GM12892 (cell line): ENCODE data around the gene EML4.

ENCODE experiments used
- DNase-seq: peaks from one replicate; pipeline ENCODE4 v3.0.0; 2011; ENCODE audit not compliant: insufficient read length
- FAIRE-seq: peaks from 2 replicates; lab custom pipeline; 2011; peaks lifted over from hg19 to GRCh38; lab: Jason Lieb, UNC
- POLR2A ChIP-seq: IDR thresholded peaks from 2 replicates; pipeline ENCODE4 v1.6.1; 2011; ENCODE audit warnings: low read depth, low read length, control low read depth
- POLR2AphosphoS5 ChIP-seq: IDR thresholded peaks from 2 replicates; pipeline ENCODE4 v1.6.1; 2011; ENCODE audit warnings: low read depth, low read length, control low read depth
- TAF1 ChIP-seq: IDR thresholded peaks from 2 replicates; pipeline ENCODE4 v1.6.1; 2011; ENCODE audit warnings: low read depth, mild to moderate bottlenecking, control low read depth, low read length, borderline replicate concordance

The EML4 gene

GRCh38 chr2:42182654-42183308 lies 13.6 kb downstream of the EML4 start:
- TF ChIP-seq POLR2A = no peak
- no peak for TF ChIP-seq POLR2AphosphoS5
- TF ChIP-seq TAF1 = no peak
- DNase-seq = no peak
- no peak for FAIRE-seq

GRCh38 chr2:42183775-42184174 lies 14.6 kb downstream of the EML4 start:
- FAIRE-seq (peak; percentile 24), DNase-seq (no peak)
- no peak for TF ChIP-seq POLR2A
- no peak for TF ChIP-seq TAF1
- TF ChIP-seq POLR2AphosphoS5 = no peak

GRCh38 chr2:42184346-42184745 lies 15.2 kb downstream of the EML4 start:
- TF ChIP-seq POLR2A (no peak), TAF1 (no peak), POLR2AphosphoS5 (no peak)
- no peak for DNase-seq
- FAIRE-seq = no peak

GRCh38 chr2:42185220-42185921 lies 16.2 kb downstream of the EML4 start:
- TF ChIP-seq POLR2A (no peak), POLR2AphosphoS5 (no peak), TAF1 (no peak)
- no peak for FAIRE-seq

GRCh38 chr2:42186366-42186765 lies 17.2 kb downstream of the EML4 start:
- TF ChIP-seq POLR2A (no peak), POLR2AphosphoS5 (no peak), TAF1 (no peak)
- FAIRE-seq (no peak), DNase-seq (no peak)

More at GRCh38 chr2:42185220-42185921, 16.2 kb downstream of the EML4 start:
- no peak for DNase-seq

GRCh38 chr2:42186945-42187632 lies 17.9 kb downstream of the EML4 start:
- no peak for FAIRE-seq
- no peak for DNase-seq
- TF ChIP-seq POLR2A = no peak
- no peak for TF ChIP-seq POLR2AphosphoS5
- no peak for TF ChIP-seq TAF1

- DNase-seq (no peak), FAIRE-seq (no peak)
- TF ChIP-seq POLR2A = no peak
- no peak for TF ChIP-seq POLR2AphosphoS5
- no peak for TF ChIP-seq TAF1
These were observed 18.7 kb downstream of the EML4 start for GRCh38 chr2:42187886-42188285.

- FAIRE-seq (no peak), DNase-seq (no peak)
- TF ChIP-seq POLR2AphosphoS5 (no peak), POLR2A (no peak), TAF1 (no peak)
These were observed 20.0 kb downstream of the EML4 start for GRCh38 chr2:42189235-42189566.

GRCh38 chr2:42190191-42190590 lies 21.0 kb downstream of the EML4 start:
- FAIRE-seq (no peak), DNase-seq (no peak)
- TF ChIP-seq POLR2AphosphoS5 (no peak), TAF1 (no peak)

GRCh38 chr2:42191285-42192009 lies 22.3 kb downstream of the EML4 start:
- DNase-seq (no peak), FAIRE-seq (no peak)
- TF ChIP-seq POLR2A = no peak
- no peak for TF ChIP-seq TAF1
- TF ChIP-seq POLR2AphosphoS5 = no peak

GRCh38 chr2:42192010-42192373 lies 22.8 kb downstream of the EML4 start:
- no peak for DNase-seq
- no peak for FAIRE-seq
- TF ChIP-seq POLR2A = no peak
- TF ChIP-seq TAF1 = no peak
- TF ChIP-seq POLR2AphosphoS5 = no peak
